ENCODE measurements around the gene DPH1. TPM values are rescaled to one million over a fixed set of nuclear protein-coding genes. Genes with fewer than 3 reads are reported as not detected.
A peak's percentile ranks its signal among the peaks of the same experiment; 100 is the strongest.

DPH1 gene
- total RNA-seq, 1 donor from 2014 or later: 27.8 TPM

- peak; percentile 76 for DNase-seq
These were observed 20.5 kb downstream of the DPH1 start for GRCh38 chr17:2050300-2051060.

- no peak for DNase-seq
These were observed 21.3 kb downstream of the DPH1 start for GRCh38 chr17:2051061-2051932.

GRCh38 chr17:2051933-2052559 lies 22.1 kb downstream of the DPH1 start:
- no peak for DNase-seq

GRCh38 chr17:2053380-2054261 lies 23.7 kb downstream of the DPH1 start:
- peak; percentile 72 for DNase-seq

- no peak for DNase-seq
These were observed 24.2 kb downstream of the DPH1 start for GRCh38 chr17:2054262-2054511.

GRCh38 chr17:2054512-2055291 lies 24.7 kb downstream of the DPH1 start, which contains the start of gene HIC1:
HIC1 (plus strand) TSS chr17:2055103; CDS start chr17:2056691, 1,588 bp downstream.
- DNase-seq: peak; percentile 88

- DNase-seq: peak; percentile 37
These were observed 25.6 kb downstream of the DPH1 start for GRCh38 chr17:2055292-2056205.

- DNase-seq: peak; percentile 55
These were observed 26.5 kb downstream of the DPH1 start for GRCh38 chr17:2056206-2057174.

- DNase-seq: peak; percentile 24
These were observed 27.3 kb downstream of the DPH1 start for GRCh38 chr17:2057175-2057759.

GRCh38 chr17:2057760-2058585 lies 28.0 kb downstream of the DPH1 start:
- DNase-seq: peak; percentile 27

- DNase-seq: peak; percentile 68
These were observed 28.9 kb downstream of the DPH1 start for GRCh38 chr17:2058586-2059546.

GRCh38 chr17:2059547-2060384 lies 29.8 kb downstream of the DPH1 start:
- DNase-seq: no peak

- no peak for DNase-seq
These were observed 30.4 kb downstream of the DPH1 start for GRCh38 chr17:2060385-2060658.

GRCh38 chr17:2060681-2061440 lies 30.9 kb downstream of the DPH1 start:
- DNase-seq: no peak

Measured in tongue (tissue), 2 donors.